ENCODE results near the gene UTP11. TPM values are rescaled to one million over a fixed set of nuclear protein-coding genes. Genes with fewer than 3 reads are reported as not detected.

UTP11 gene
- total RNA-seq, 1 donor from 2014 or later, result 29.1 TPM

DNA sequence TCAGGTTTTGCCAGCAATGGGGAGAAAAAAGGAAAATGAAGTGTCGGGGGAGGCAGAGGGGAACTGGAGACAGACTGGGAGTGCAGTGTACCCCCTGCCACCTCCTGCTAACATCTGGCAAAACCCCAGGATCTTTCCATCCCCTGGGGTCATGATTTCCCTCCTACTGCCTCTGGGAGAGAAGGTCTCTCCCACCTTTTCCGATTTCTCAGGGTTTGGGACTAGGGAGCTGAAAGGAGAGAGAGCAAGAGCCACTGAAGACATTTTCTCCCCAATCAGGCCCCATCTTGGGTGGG lies 12.4 kb upstream of the UTP11 start:
- H3K27ac ChIP-seq, result peak overlapping the region; percentile 89
- TF ChIP-seq, protein P1, sequence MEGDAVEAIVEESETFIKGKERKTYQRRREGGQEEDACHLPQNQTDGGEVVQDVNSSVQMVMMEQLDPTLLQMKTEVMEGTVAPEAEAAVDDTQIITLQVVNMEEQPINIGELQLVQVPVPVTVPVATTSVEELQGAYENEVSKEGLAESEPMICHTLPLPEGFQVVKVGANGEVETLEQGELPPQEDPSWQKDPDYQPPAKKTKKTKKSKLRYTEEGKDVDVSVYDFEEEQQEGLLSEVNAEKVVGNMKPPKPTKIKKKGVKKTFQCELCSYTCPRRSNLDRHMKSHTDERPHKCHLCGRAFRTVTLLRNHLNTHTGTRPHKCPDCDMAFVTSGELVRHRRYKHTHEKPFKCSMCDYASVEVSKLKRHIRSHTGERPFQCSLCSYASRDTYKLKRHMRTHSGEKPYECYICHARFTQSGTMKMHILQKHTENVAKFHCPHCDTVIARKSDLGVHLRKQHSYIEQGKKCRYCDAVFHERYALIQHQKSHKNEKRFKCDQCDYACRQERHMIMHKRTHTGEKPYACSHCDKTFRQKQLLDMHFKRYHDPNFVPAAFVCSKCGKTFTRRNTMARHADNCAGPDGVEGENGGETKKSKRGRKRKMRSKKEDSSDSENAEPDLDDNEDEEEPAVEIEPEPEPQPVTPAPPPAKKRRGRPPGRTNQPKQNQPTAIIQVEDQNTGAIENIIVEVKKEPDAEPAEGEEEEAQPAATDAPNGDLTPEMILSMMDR (IDR thresholded peaks at IDR 0.05), result no peak

DNA sequence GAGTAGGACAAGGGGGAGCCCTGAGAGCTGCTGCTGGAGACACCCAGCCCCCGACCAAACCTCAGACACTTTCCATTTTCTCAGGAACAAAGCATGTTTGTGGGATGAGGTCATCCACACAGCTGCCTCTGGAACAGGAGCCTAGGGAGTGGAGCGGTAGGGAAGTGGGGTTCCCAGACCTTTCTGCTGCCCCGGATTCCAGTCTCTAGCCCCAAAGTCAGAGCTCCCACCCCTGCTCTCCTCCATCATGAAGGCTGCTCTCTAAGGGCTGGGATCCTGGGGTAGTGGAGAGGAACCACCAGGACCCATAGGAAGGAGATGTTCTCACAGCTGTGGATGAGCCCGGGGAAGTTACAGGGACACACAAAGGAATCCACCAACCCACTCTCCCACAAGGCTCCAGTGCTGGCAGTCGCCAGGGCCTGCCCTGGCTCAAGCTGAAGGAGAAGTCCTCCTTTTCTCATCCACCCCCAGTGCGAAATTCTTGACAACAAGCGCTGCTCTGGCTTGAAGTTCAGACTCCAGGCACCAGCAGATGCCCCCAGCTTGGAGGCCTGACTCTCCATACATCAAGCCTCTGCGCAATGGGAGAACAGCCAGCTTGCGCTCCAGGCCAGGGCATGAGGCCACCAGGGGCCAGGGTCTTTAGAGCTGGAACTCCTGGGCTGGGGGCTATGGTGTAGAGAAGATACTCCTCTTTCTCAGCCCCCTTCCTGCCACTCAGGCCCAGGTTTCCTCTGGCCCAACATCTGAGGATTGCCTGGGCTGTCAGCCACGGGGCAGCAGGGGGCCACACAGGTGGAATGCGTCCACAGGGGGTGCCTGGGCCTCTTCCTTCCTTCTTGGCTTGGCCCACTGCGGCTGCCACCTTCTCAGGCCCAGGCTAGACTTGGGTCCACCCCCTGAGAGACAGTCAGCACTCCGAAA lies 11.7 kb upstream of the UTP11 start:
- Histone ChIP-seq H3K27ac (peak overlapping the region; percentile 89), H3K9me3 (no peaks in the 10 kb centered on the region), H3K4me1 (peaks cover 57% of the 10 kb centered on the region), H3K27me3 (no peaks in the 10 kb centered on the region), H3K36me3 (peaks cover 15% of the 10 kb centered on the region), H3K4me3 (no peak overlapping the region)
- intact Hi-C loops (cut with DNase I), result no loop called here
- ATAC-seq (no peak), DNase-seq (no peak)
- TF ChIP-seq, protein P1 (IDR thresholded peaks at IDR 0.05), result no peak

More for the DNA sequence above, 12.4 kb upstream of the UTP11 start:
- DNase-seq (no peak), ATAC-seq (no peak)
- H3K9me3 ChIP-seq, result no peaks in the 10 kb centered on the region
- peaks cover 15% of the 10 kb centered on the region for H3K36me3 ChIP-seq
- peaks cover 61% of the 10 kb centered on the region for H3K4me1 ChIP-seq
- H3K27me3 ChIP-seq, result no peaks in the 10 kb centered on the region
- no peak overlapping the region for H3K4me3 ChIP-seq
- intact Hi-C loops (cut with DNase I), result no loop called here

DNA sequence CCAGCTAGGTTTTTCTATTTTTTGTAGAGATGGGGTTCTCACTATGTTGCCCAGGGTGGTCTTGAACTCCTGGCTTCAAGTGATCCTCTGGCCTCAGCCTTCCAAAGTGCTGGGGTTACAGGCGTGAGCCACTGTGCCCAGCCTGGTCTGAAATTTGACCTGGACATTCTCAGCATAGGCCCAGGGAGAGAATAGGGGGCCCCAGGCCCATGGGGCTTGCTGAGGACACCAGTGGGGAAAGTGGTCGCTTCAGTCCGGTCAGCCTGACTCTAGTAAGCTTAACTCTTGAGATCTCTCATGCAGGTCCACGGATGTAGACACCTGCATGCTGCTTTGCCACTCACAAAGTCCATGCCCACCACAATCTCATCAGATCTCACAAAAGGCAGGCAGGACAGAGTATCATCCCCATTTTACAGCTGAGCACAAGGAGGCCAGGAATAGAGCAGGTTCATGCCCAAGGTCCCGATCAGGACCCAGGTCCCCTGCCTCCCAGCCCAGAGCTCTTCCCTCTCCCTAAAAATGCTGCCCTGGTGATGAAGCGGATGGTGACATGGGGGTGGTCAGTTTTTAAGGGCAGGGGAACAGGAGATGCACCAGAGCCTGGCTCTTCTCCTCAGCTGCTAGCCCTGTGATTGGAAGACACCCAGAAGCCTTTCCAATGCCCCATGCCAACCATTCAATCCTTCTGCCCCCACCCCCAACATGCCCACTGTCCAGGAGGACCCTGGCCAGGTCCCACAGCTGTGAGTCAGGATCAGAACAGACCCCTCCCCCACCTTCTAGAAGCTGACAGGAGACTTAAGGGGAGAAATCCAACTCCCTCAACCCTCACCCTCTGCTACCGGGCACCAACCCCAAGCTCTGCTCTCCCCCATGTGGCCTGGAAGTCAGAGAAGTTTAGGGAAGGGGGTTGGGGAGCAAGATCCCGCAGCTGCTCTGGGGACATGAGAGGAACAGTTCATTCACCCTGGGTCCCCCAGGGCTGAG lies 9.0 kb upstream of the UTP11 start:
- no peak for ATAC-seq
- no peak for DNase-seq
- Histone ChIP-seq H3K4me3 (peak overlapping the region; percentile 65), H3K9me3 (no peaks in the 10 kb centered on the region), H3K27ac (peak overlapping the region; percentile 65), H3K4me1 (peaks cover 50% of the 10 kb centered on the region), H3K27me3 (no peaks in the 10 kb centered on the region), H3K36me3 (peaks cover 1% of the 10 kb centered on the region)
- TF ChIP-seq, protein P1 (IDR thresholded peaks at IDR 0.05), result no peak
- intact Hi-C loops (cut with DNase I), result no loop called here

DNA sequence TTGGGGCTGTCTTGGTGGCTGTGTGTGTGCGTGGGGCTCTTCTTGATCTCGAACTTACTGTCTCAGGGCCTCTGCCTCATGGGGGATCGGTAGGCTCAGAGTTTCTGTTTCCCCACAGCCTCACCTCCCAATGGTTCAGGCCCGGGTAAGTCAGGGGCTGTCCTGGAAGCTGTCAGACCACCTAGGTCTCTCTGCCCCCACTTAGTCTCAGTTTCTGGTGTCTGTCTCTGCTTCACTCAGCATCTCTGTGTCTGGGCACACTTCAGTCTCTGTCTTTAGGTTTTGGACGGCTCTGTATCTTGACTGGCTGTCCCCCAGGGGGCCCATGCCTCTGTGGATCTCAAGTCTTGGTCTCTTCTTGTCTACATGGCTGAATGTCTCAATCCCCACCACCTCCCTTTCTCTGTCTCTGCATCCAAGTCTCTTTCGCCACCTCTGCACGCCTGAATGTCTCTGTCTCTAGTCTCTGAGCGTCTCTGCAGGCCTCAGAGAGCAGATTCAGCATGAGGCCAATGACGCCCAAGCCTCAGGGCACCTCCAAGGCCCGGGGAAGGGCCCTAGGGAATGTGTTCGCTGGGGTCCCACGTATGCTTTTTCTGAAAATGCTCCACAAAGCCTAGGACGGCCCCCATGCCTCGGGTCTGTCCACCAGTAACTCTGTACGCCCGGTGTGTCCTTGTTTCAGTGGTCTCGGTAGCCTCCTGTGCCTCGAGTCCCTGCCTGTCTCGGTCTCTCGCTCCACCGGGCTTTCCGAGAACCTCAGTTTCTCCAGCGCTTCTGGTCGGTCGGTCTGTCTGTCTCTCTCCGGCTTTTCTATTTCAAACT lies 8.0 kb upstream of the UTP11 start:
- intact Hi-C loops (cut with DNase I), result no loop called here
- no peaks in the 10 kb centered on the region for H3K9me3 ChIP-seq
- peak; percentile 64 for DNase-seq
- peaks cover 41% of the 10 kb centered on the region for H3K4me1 ChIP-seq
- TF ChIP-seq, protein P1 (IDR thresholded peaks at IDR 0.05), result no peak
- H3K27me3 ChIP-seq, result no peaks in the 10 kb centered on the region
- ATAC-seq, result no peak
- H3K36me3 ChIP-seq, result no peaks in the 10 kb centered on the region
- H3K27ac ChIP-seq, result peak overlapping the region; percentile 65
- peak overlapping the region; percentile 65 for H3K4me3 ChIP-seq
